Fibroblast of skin of right quadriceps (primary cell): ENCODE results near the gene TEDC2.
"Not testable (repeated sequence)": the region's sequence is repeated elsewhere in the genome, so short reads cannot be mapped to it uniquely, and the experiment has no call there.

Experiments used
- DNase-seq: peaks from one replicate; pipeline ENCODE4 v3.0.0-alpha.2; 2013

TEDC2 gene

GRCh38 chr16:2467528-2468232 lies 7.8 kb downstream of the TEDC2 start:
- DNase-seq, result peak; percentile 80

- no peak for DNase-seq
Observed at GRCh38 chr16:2468233-2468724, 8.4 kb downstream of the TEDC2 start.

GRCh38 chr16:2468725-2469398 lies 9.0 kb downstream of the TEDC2 start:
- DNase-seq, result no peak

GRCh38 chr16:2469399-2470233 lies 9.7 kb downstream of the TEDC2 start:
- no peak for DNase-seq

GRCh38 chr16:2470234-2470601 lies 10.3 kb downstream of the TEDC2 start:
- no peak for DNase-seq

GRCh38 chr16:2470603-2471015 lies 10.7 kb downstream of the TEDC2 start:
- DNase-seq, result no peak

GRCh38 chr16:2471016-2471652 lies 11.2 kb downstream of the TEDC2 start, which contains the start of gene NTN3:
NTN3 (plus strand) TSS chr16:2471297; CDS start chr16:2471702, 405 bp downstream.
- peak; percentile 32 for DNase-seq

GRCh38 chr16:2471653-2472487 lies 12.0 kb downstream of the TEDC2 start:
- DNase-seq, result no peak

- DNase-seq, result no peak
Observed at GRCh38 chr16:2472488-2472864, 12.6 kb downstream of the TEDC2 start.

- DNase-seq, result no peak
Observed at GRCh38 chr16:2472885-2473445, 13.1 kb downstream of the TEDC2 start.

GRCh38 chr16:2473446-2473926 lies 13.6 kb downstream of the TEDC2 start:
- DNase-seq, result no peak

- DNase-seq, result no peak
Observed at GRCh38 chr16:2473999-2474876, 14.3 kb downstream of the TEDC2 start.

- DNase-seq, result peak; percentile 83
Observed at GRCh38 chr16:2474877-2475412, 15.0 kb downstream of the TEDC2 start, which contains the start of gene TBC1D24. TBC1D24 (plus strand) TSS chr16:2475127; CDS start chr16:2496149, 21,022 bp downstream.

- no peak for DNase-seq
Observed at GRCh38 chr16:2475413-2476344, 15.8 kb downstream of the TEDC2 start.

- DNase-seq, result no peak
Observed at GRCh38 chr16:2476345-2476720, 16.4 kb downstream of the TEDC2 start.

- no peak for DNase-seq
Observed at GRCh38 chr16:2476741-2477140, 16.8 kb downstream of the TEDC2 start.

- no peak for DNase-seq
Observed at GRCh38 chr16:2477327-2477726, 17.4 kb downstream of the TEDC2 start.

- no peak for DNase-seq
Observed at GRCh38 chr16:2478279-2478678, 18.4 kb downstream of the TEDC2 start.

GRCh38 chr16:2479996-2480395 lies 20.1 kb downstream of the TEDC2 start:
- not testable (repeated sequence) for DNase-seq
